NCI-H345 treated with DMSO at 0.1 percent for 48 hours (cell line): ENCODE data around the gene ATRAID.
"Not testable (repeated sequence)": the region's sequence is repeated elsewhere in the genome, so short reads cannot be mapped to it uniquely, and the experiment has no call there.

ENCODE experiments used
- DNase-seq: peaks from one replicate; lab custom pipeline; 2025; ENCODE audit not compliant: unreplicated experiment; lab: John Stamatoyannopoulos, UW

Gene ATRAID

GRCh38 chr2:27211943-27212625 lies at the start of gene ATRAID, which contains the start of gene SLC5A6:
Gene ATRAID, plus strand, starts transcription at chr2:27212041. Its CDS starts 328 bp downstream, at chr2:27212369.
Gene SLC5A6, minus strand, starts transcription at chr2:27212268. Its CDS starts 4,618 bp downstream, at chr2:27207650.
- peak; percentile 89 for DNase-seq

GRCh38 chr2:27162151-27163121 lies 49.4 kb upstream of the ATRAID start:
- no peak for DNase-seq

- DNase-seq, result no peak
Measured at GRCh38 chr2:27164960-27165763, 46.7 kb upstream of the ATRAID start.

- no peak for DNase-seq
Measured at GRCh38 chr2:27170581-27171337, 41.1 kb upstream of the ATRAID start.

- DNase-seq, result no peak
Measured at GRCh38 chr2:27171351-27171848, 40.4 kb upstream of the ATRAID start.

GRCh38 chr2:27174638-27175037 lies 37.2 kb upstream of the ATRAID start:
- DNase-seq, result no peak

GRCh38 chr2:27175330-27175729 lies 36.5 kb upstream of the ATRAID start:
- DNase-seq, result no peak

- not testable (repeated sequence) for DNase-seq
Measured at GRCh38 chr2:27175781-27176180, 36.1 kb upstream of the ATRAID start.

GRCh38 chr2:27177441-27178351 lies 34.1 kb upstream of the ATRAID start:
- no peak for DNase-seq

GRCh38 chr2:27178469-27178868 lies 33.4 kb upstream of the ATRAID start:
- DNase-seq, result no peak

- DNase-seq, result no peak
Measured at GRCh38 chr2:27179344-27180000, 32.4 kb upstream of the ATRAID start.

- DNase-seq, result no peak
Measured at GRCh38 chr2:27182346-27182745, 29.5 kb upstream of the ATRAID start.

- no peak for DNase-seq
Measured at GRCh38 chr2:27184115-27184514, 27.7 kb upstream of the ATRAID start.

GRCh38 chr2:27185331-27186026 lies 26.4 kb upstream of the ATRAID start:
- no peak for DNase-seq

- DNase-seq, result no peak
Measured at GRCh38 chr2:27186613-27187345, 25.1 kb upstream of the ATRAID start.

GRCh38 chr2:27189989-27190388 lies 21.9 kb upstream of the ATRAID start:
- no peak for DNase-seq

GRCh38 chr2:27191070-27191829 lies 20.6 kb upstream of the ATRAID start:
- DNase-seq, result peak; percentile 17
